K562 (cell line): ENCODE data around the gene AGRP. TPM values are rescaled to one million over a fixed set of nuclear protein-coding genes. Genes with fewer than 3 reads are reported as not detected.
A peak's percentile ranks its signal among the peaks of the same experiment; 100 is the strongest.

Source experiments
- ATAC-seq: fragments of 200-7000 bp; cut with Tn5 transposase; 3 replicates; pipeline ENCODE4 v1.9.1; 2020; ENCODE audit warnings: moderate library complexity
- BruUV-seq: library from RNA; stranded (reverse); fragments of 400-500 nt; replicated peaks from 2 replicates; lab custom pipeline; 2021; lab: Mats Ljungman, UMichigan
- CTCF ChIA-PET: fragments of 300-600 bp; formaldehyde crosslinking; extraction: SDS; loops from one replicate; lab custom pipeline; 2021; ENCODE audit warnings: low intra/inter-chr PET ratio; lab: Yijun Ruan, JAX
- POLR2A ChIA-PET: fragments of 300-600, 350-650 bp; sonication (Branson Sonifier 250); formaldehyde crosslinking; extraction: SDS; loops from one replicate; lab custom pipeline; 2021; ENCODE audit warnings: antibody characterized with exemption, inconsistent platforms; lab: Yijun Ruan, JAX
- DNase-seq, 4 experiments: peaks; one replicate each; pipeline versions ENCODE4 v3.0.0 to v3.0.0-alpha.2; 2011 to 2018; ENCODE audit warnings: low spot score in 3 of 4, mixed read lengths in 3 of 4; ENCODE audit errors: extremely low read depth in 1 of 4
- FAIRE-seq: peaks from 2 replicates; lab custom pipeline; 2011; peaks lifted over from hg19 to GRCh38; lab: Jason Lieb, UNC
- H2AFZ ChIP-seq: 2 replicates; pipeline ENCODE4 v1.6.0; 2011; ENCODE audit warnings: low read depth, low read length, control low read depth, inconsistent platforms
- H3K27ac ChIP-seq: fragments of 200-600 bp; 3 replicates; pipeline ENCODE4 v1.8.0; 2011; ENCODE audit warnings: low read depth, mild to moderate bottlenecking, control low read depth, inconsistent platforms, low read length, moderate library complexity, mixed read lengths; ENCODE audit errors: extremely low read depth
- H3K27me3 ChIP-seq, 2 experiments: fragments of 300-600 bp in 1 of 2; 2 replicates in 1 of 2; 3 replicates in 1 of 2; pipeline versions ENCODE4 v1.6.0 to v1.8.0; 2011; ENCODE audit warnings: inconsistent platforms in 2 of 2, low read length in 2 of 2, mild to moderate bottlenecking in 1 of 2, mixed read lengths in 1 of 2, moderate library complexity in 1 of 2; ENCODE audit not compliant: control insufficient read depth in 2 of 2, insufficient read depth in 2 of 2
- H3K36me3 ChIP-seq: fragments of 300-600 bp; 3 replicates; pipeline ENCODE4 v1.8.0; 2011; ENCODE audit warnings: mild to moderate bottlenecking, low read length, inconsistent platforms; ENCODE audit not compliant: control insufficient read depth, insufficient read depth
- H3K4me1 ChIP-seq, 2 experiments: fragments of 200-600 bp in 1 of 2; replicated peaks in 1 of 2; 2 replicates in 1 of 2; 3 replicates in 1 of 2; pipeline versions ENCODE4 v1.5.1 to v1.8.0; 2011; ENCODE audit warnings: inconsistent platforms in 2 of 2, low read length in 2 of 2, mild to moderate bottlenecking in 1 of 2, mixed read lengths in 1 of 2, moderate library complexity in 1 of 2; ENCODE audit not compliant: control insufficient read depth in 2 of 2, insufficient read depth in 2 of 2
- H3K4me2 ChIP-seq: 2 replicates; pipeline ENCODE4 v1.6.1; 2011; ENCODE audit warnings: low read length, control low read depth, inconsistent platforms, mixed read lengths; ENCODE audit not compliant: insufficient read depth
- H3K4me3 ChIP-seq: fragments of 200-600 bp; sonication (generic), shearing (Covaris generic); 2 replicates; pipeline ENCODE4 v1.5.1; 2016; ENCODE audit warnings: control low read depth, inconsistent platforms
- H3K79me2 ChIP-seq: fragments of 200-600 bp; 3 replicates; pipeline ENCODE4 v1.8.0; 2011; ENCODE audit warnings: low read length, inconsistent platforms; ENCODE audit not compliant: control insufficient read depth, insufficient read depth
- H3K9ac ChIP-seq, 2 experiments: 2 replicates each; pipeline versions ENCODE4 v1.6.0 to v1.6.1; 2011; ENCODE audit warnings: low read depth in 2 of 2, low read length in 2 of 2, control low read depth in 1 of 2, inconsistent platforms in 1 of 2, mild to moderate bottlenecking in 1 of 2, mixed read lengths in 1 of 2; ENCODE audit not compliant: insufficient read depth in 1 of 2
- H3K9me1 ChIP-seq: one replicate; pipeline ENCODE4 v1.6.0; 2011; ENCODE audit warnings: inconsistent platforms, mild to moderate bottlenecking, low read length, moderate library complexity; ENCODE audit not compliant: control insufficient read depth, insufficient read depth
- H3K9me3 ChIP-seq: replicated peaks from 2 replicates; pipeline ENCODE4 v1.5.1; 2011; ENCODE audit warnings: low read depth, low read length, inconsistent platforms; ENCODE audit not compliant: control insufficient read depth, insufficient read depth
- H4K20me1 ChIP-seq: replicated peaks from 2 replicates; pipeline ENCODE4 v1.6.1; 2011; ENCODE audit warnings: low read length, inconsistent platforms, mixed read lengths; ENCODE audit not compliant: control insufficient read depth, insufficient read depth
- ARID4B ChIP-seq: sonication (generic); formaldehyde crosslinking; IDR thresholded peaks from 2 replicates; pipeline ENCODE4 v1.8.0; 2022; ENCODE audit warnings: mild to moderate bottlenecking, missing genetic modification reagents
- HINFP ChIP-seq: fragments of 450-650 bp; conservative IDR thresholded peaks from 2 replicates; pipeline ENCODE4 v1.6.1; 2016; ENCODE audit warnings: missing genetic modification characterization, low read depth, mild to moderate bottlenecking, control low read depth, missing compliant biosample characterization
- IRF9 ChIP-seq: fragments of 450-650 bp; IDR thresholded peaks from 2 replicates; pipeline ENCODE4 v1.6.1; 2016; ENCODE audit warnings: missing biosample characterization, missing genetic modification characterization
- MCM5 ChIP-seq: fragments of 450-650 bp; IDR thresholded peaks from 2 replicates; pipeline ENCODE4 v1.6.1; 2016; ENCODE audit warnings: low read depth
- TFAM ChIP-seq: fragments of 250-450 bp; sonication (Bioruptor Pico); conservative IDR thresholded peaks from 2 replicates; pipeline ENCODE4 v1.5.0; 2021; ENCODE audit warnings: mild to moderate bottlenecking, moderate library complexity
- THAP7 ChIP-seq: fragments of 250-450 bp; sonication (Bioruptor Pico); IDR thresholded peaks from 2 replicates; pipeline ENCODE4 v1.5.0; 2021
- ZFP36 ChIP-seq: fragments of 150-350 bp; IDR thresholded peaks from 2 replicates; pipeline ENCODE4 v1.6.1; 2018; ENCODE audit warnings: low read length, low read depth; ENCODE audit not compliant: partially characterized antibody
- WGBS: fragments of 100-300 bp; shearing (Covaris generic); methylation state at CpG from one replicate; pipeline ENCODE4 v1.1.6; 2016; ENCODE audit warnings: low coverage, mixed read lengths; ENCODE audit not compliant: insufficient coverage; ENCODE audit errors: missing lambda C conversion rate; 5-methylcytosine and 5-hydroxymethylcytosine counted together
- in situ Hi-C: fragments of 300-500 bp; cut with MboI; formaldehyde crosslinking; loops from 4 replicates; pipeline ENCODE4 v1.15.0; 2018; ENCODE audit warnings: inconsistent platforms, mixed read lengths
- intact Hi-C: fragments of 100-400 bp; cut with micrococcal nuclease; formaldehyde crosslinking; loops from 2 replicates; pipeline ENCODE4 v1.14.2; 2022
- polyA plus RNA-seq, 8 experiments: library from polyadenylated mRNA; depleted of rRNA in 4 of 8; stranded (reverse) in 5 of 8; unstranded in 3 of 8; fragments of >200 nt; fragmentation: Nextera tagmentation in 2 of 8; fragmentation: Illumina TruSeq in 1 of 8; extraction: Ambion mirVana in 2 of 8; extraction: Trizol in 1 of 8; gene quantifications; 2 replicates each; pipeline versions ENCODE4 v1.2.1 to v1.2.3, GENCODE V29; 2011 to 2014; ENCODE audit warnings: inconsistent platforms in 1 of 8, missing spikeins in 1 of 8
- total RNA-seq, 7 experiments: library from RNA; depleted of rRNA in 6 of 7; stranded (reverse); fragments of >200 nt in 6 of 7; fragmentation: Illumina TruSeq in 2 of 7; extraction: Trizol in 2 of 7; gene quantifications; 2 replicates each; pipeline versions ENCODE4 v1.2.1 to v1.2.3, GENCODE V29; 2011 to 2021; ENCODE audit warnings: low replicate concordance in 1 of 7

Gene AGRP
- total and polyA plus RNA-seq, 9 of the 15 experiments (the other 6 are each of a cell fraction or from before 2014, with no cell fraction given): not detected

GRCh38 chr16:67528222-67528869, 45.0 kb upstream of the AGRP start, which contains the start of gene RIPOR1 (continued):
- TF ChIP-seq IRF9 (tag) (no peak), THAP7 (CRISPR knock-in tag) (no peak)

GRCh38 chr16:67526149-67526791, 42.9 kb upstream of the AGRP start:
- 0 out of 2 replicates have a peak overlapping the region, but pooled peaks have one; percentile 14 for H2AFZ ChIP-seq
- WGBS: 0% methylated on average over 3 of the region's 3 CpGs
- peaks cover 12% of the 10 kb centered on the region; the same call in 2 of the 3 replicates for H3K79me2 ChIP-seq
- H4K20me1 ChIP-seq: no peaks in the 10 kb centered on the region; the same call in 1 of the 2 replicates
- no peaks in the 10 kb centered on the region for H3K9me1 ChIP-seq
- in situ Hi-C loops: loop anchor here (10.0 kb wide), 2 partner anchors 399 to 719 kb away; partner anchors contain the start of gene PLA2G15
- intact Hi-C loops: loop anchor here (10.0 kb wide), 1 partner anchor 409 kb away; the partner anchor contains the start of genes CTRL and PSMB10
- H3K27me3 ChIP-seq: no peaks in the 10 kb centered on the region
- no peak overlapping the region for H3K27ac ChIP-seq
- ATAC-seq: peak; percentile 28
- FAIRE-seq: peak; percentile 87
- H3K4me2 ChIP-seq: peak overlapping the region; percentile 49
- CTCF ChIA-PET: interaction anchor here (0.5 to 1.0 kb wide), 2 partner anchors 33 to 137 kb away, joined by 3 read pairs; no protein-coding TSS in a partner anchor
- POLR2A ChIA-PET: interaction anchor here (0.6 to 1.9 kb wide), 4 partner anchors 15 to 388 kb away, joined by 3 to 8 read pairs (median 4); partner anchors contain the start of genes C16orf86, CTCF and ENKD1
- H3K4me3 ChIP-seq: no peak overlapping the region
- peak overlapping the region; percentile 18 to 65; a peak in 2 of 4 replicates for H3K9ac ChIP-seq
- DNase-seq: peak in 3 of 4 experiments; percentile 47 to 69 (median 57)
- H3K4me1 ChIP-seq: peaks cover 33 to 63% of the 10 kb centered on the region in 2 experiments
- no peaks in the 10 kb centered on the region for H3K9me3 ChIP-seq
- BruUV-seq: no TSS peak
- no peaks in the 10 kb centered on the region for H3K36me3 ChIP-seq
- TF ChIP-seq HINFP (tag) (no peak), ZFP36 (no peak), TFAM (CRISPR knock-in tag) (no peak), MCM5 (no peak), ARID4B (CRISPR knock-in tag) (no peak)
